OCI-LY7 (cell line): ENCODE measurements around the gene PPIP5K2. TPM values are rescaled to one million over a fixed set of nuclear protein-coding genes. Genes with fewer than 3 reads are reported as not detected.
A peak's percentile ranks its signal among the peaks of the same experiment; 100 is the strongest.

ENCODE experiments used
- BruUV-seq: library from RNA; stranded (reverse); fragments of 400-500 nt; replicated peaks from 2 replicates; lab custom pipeline; 2021; lab: Mats Ljungman, UMichigan
- CTCF ChIA-PET: fragments of 300-600 bp; sonication (Branson Sonifier 250); formaldehyde crosslinking; loops from one replicate; lab custom pipeline; 2022; ENCODE audit warnings: antibody characterized with exemption; ENCODE audit not compliant: unreplicated experiment; lab: Charles Lee
- POLR2A ChIA-PET: fragments of 300-600 bp; sonication (Branson Sonifier 250); formaldehyde crosslinking; loops from one replicate; lab custom pipeline; 2022; ENCODE audit warnings: antibody characterized with exemption; lab: Charles Lee
- DNase-seq: peaks from one replicate; pipeline ENCODE4 v3.0.0-alpha.2; 2015; ENCODE audit warnings: low spot score
- H2AFZ ChIP-seq: fragments of 200-600 bp; sonication (generic), shearing (Covaris generic); 2 replicates; pipeline ENCODE4 v1.6.1; 2014; ENCODE audit warnings: mild to moderate bottlenecking, antibody characterized with exemption, low read length, moderate library complexity
- H3K27ac ChIP-seq: fragments of 200-600 bp; sonication (generic); 2 replicates; pipeline ENCODE4 v1.5.1; 2014; ENCODE audit warnings: mixed run types, low read depth, mild to moderate bottlenecking, moderate library complexity, low read length, inconsistent platforms; ENCODE audit not compliant: poor library complexity, severe bottlenecking
- H3K36me3 ChIP-seq: fragments of 200-600 bp; sonication (generic); 2 replicates; pipeline ENCODE4 v1.6.1; 2014; ENCODE audit warnings: mild to moderate bottlenecking, antibody characterized with exemption, low read length, moderate library complexity, mixed read lengths; ENCODE audit not compliant: insufficient read depth
- H3K4me1 ChIP-seq: fragments of 200-600 bp; sonication (generic); 2 replicates; pipeline ENCODE4 v1.5.1; 2014; ENCODE audit warnings: mild to moderate bottlenecking, low read length; ENCODE audit not compliant: insufficient read depth, poor library complexity, severe bottlenecking
- H3K4me2 ChIP-seq: fragments of 200-600 bp; sonication (generic); 2 replicates; pipeline ENCODE4 v1.6.1; 2014; ENCODE audit warnings: mild to moderate bottlenecking, low read length
- H3K4me3 ChIP-seq: fragments of 200-600 bp; sonication (generic); 2 replicates; pipeline ENCODE4 v1.5.1; 2014; ENCODE audit warnings: mild to moderate bottlenecking, low read depth, low read length; ENCODE audit not compliant: poor library complexity, severe bottlenecking
- H3K79me2 ChIP-seq: fragments of 200-600 bp; sonication (generic); 2 replicates; pipeline ENCODE4 v1.6.1; 2016; ENCODE audit warnings: low read depth, mild to moderate bottlenecking, low read length, moderate library complexity, mixed read lengths; ENCODE audit not compliant: insufficient read depth
- H3K9me2 ChIP-seq: fragments of 200-600 bp; sonication (generic); 2 replicates; pipeline ENCODE4 v1.6.1; 2016; ENCODE audit warnings: mild to moderate bottlenecking, low read length, mixed read lengths; ENCODE audit not compliant: insufficient read depth
- H3K9me3 ChIP-seq: fragments of 200-600 bp; sonication (generic); 2 replicates; pipeline ENCODE4 v1.6.1; 2014; ENCODE audit warnings: mild to moderate bottlenecking, mixed run types, low read length, mixed read lengths
- H4K20me1 ChIP-seq: fragments of 200-600 bp; sonication (generic); 2 replicates; pipeline ENCODE4 v1.6.1; 2014; ENCODE audit warnings: mild to moderate bottlenecking, antibody characterized with exemption, low read length, moderate library complexity, mixed read lengths; ENCODE audit not compliant: insufficient read depth
- EZH2phosphoT487 ChIP-seq: fragments of 200-600 bp; sonication (generic); IDR thresholded peaks from 2 replicates; pipeline ENCODE4 v1.6.1; 2018; ENCODE audit warnings: low read depth, borderline replicate concordance, mild to moderate bottlenecking, mixed run types, antibody characterized with exemption, low read length, moderate library complexity, mixed read lengths
- intact Hi-C: fragments of 100-400 bp; cut with micrococcal nuclease; formaldehyde crosslinking; loops from one replicate; pipeline ENCODE4 v1.10.0; 2022; ENCODE audit not compliant: unreplicated experiment
- total RNA-seq, 2 experiments: library from RNA; depleted of rRNA in 1 of 2; stranded (reverse); fragments of >200 nt in 1 of 2; shearing (Covaris generic) in 1 of 2; gene quantifications; 2 replicates each; pipeline ENCODE4 v1.2.3, GENCODE V29; 2014 to 2022
- TF ChIP-seq, protein P1 (sequence below): fragments of 200-600 bp; sonication (generic); conservative IDR thresholded peaks from 2 replicates; pipeline ENCODE4 v1.5.1; 2014; ENCODE audit warnings: mild to moderate bottlenecking, antibody characterized with exemption, low read length, moderate library complexity, mixed read lengths

The PPIP5K2 gene
- total RNA-seq, 2 experiments from 2014 or later, result 45.5 to 80.0 TPM

DNA sequence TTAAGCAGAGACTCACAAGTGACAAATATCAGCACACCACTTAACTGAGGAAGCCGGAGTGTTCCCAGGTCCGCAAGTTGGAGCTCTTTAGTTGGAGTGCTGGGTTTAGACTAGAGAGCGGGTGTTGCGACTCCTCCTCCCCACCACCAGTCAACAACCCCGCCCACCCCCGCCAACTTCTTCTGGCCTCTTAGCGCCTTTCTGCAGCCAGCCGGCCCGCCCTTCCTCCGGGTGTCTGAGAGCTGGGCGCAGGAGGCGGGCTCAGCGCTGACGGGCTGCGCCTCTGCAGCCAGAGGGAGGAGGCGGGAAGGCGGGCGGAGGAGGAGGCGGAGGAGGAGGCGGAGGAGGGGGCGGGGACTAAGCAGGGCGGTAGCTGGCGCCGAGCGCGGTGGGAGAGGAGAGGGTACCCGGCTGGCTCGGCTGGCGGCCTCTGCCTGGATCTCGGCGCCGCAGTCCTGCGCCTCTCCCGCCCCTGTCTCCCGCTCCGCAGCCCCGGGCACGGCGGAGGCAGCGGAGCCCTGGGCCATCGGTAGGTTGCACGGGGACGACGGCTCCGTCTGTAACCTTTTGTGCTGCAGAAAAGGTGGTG, 138.4 kb downstream of the PPIP5K2 start, which contains the start of gene MACIR:
TSS of gene MACIR (plus strand) at position 396 of the 589 bp plus-strand sequence. CDS start 17,157 bp downstream, outside the sequence.
- intact Hi-C loops, result loop anchor here (1.0 kb wide), 1 partner anchor 138 kb away; the partner anchor contains the start of genes GIN1 and PPIP5K2
- Histone ChIP-seq H3K4me3 (peak within 1 kb of the TSS; percentile 81), H2AFZ (peak within 1 kb of the TSS; percentile 73; the same call in 1 of the 2 replicates)

DNA sequence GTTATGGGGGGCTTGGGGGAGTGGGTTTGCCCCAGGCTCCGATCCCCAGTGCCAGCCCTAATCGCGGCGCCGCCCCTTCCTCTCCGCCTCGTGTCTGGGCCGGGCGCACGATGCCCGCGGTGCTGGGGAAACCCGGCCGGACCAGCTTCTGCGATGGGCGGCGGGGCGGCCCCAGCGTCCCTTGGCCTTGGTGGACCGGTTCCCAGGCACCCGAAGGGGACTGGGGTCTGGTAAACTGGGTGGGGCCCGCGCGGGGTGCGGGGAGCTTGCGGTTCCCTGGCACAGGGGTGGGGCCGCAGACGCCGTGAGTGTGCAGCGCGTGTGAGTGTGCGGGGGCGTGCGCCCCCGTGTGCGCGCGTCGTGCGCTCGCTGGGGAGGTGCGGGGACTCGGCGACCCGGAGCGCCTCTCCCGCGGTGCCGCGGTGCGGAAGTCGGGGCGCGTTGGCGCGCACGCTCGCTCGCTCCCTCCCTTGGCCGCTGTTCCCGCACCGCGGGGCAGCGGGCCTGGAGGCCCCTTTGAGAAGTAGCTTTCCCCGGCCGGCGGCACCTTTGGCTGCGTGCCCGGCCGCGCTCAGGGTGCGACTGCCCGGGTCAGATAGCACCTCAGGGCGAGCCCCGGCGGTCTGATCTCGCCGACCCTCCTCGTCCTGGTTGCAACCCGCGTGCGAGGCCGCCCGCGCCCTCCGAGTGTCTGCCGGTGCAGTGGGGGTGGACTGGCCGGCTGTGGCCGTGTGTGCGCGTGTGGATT, 139.0 kb downstream of the PPIP5K2 start:
- H3K9me3 ChIP-seq, result no peaks in the 10 kb centered on the region
- peaks cover 16% of the 10 kb centered on the region for H4K20me1 ChIP-seq
- TF ChIP-seq EZH2phosphoT487, result no peak
- TF ChIP-seq, protein P1, sequence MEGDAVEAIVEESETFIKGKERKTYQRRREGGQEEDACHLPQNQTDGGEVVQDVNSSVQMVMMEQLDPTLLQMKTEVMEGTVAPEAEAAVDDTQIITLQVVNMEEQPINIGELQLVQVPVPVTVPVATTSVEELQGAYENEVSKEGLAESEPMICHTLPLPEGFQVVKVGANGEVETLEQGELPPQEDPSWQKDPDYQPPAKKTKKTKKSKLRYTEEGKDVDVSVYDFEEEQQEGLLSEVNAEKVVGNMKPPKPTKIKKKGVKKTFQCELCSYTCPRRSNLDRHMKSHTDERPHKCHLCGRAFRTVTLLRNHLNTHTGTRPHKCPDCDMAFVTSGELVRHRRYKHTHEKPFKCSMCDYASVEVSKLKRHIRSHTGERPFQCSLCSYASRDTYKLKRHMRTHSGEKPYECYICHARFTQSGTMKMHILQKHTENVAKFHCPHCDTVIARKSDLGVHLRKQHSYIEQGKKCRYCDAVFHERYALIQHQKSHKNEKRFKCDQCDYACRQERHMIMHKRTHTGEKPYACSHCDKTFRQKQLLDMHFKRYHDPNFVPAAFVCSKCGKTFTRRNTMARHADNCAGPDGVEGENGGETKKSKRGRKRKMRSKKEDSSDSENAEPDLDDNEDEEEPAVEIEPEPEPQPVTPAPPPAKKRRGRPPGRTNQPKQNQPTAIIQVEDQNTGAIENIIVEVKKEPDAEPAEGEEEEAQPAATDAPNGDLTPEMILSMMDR, result no peak
- H3K4me2 ChIP-seq, result peak overlapping the region; percentile 79
- ChIA-PET CTCF (no interaction called here), POLR2A (interaction anchor here (0.6 to 2.3 kb wide), 7 partner anchors 17 to 546 kb away, joined by 3 to 9 read pairs (median 6); partner anchors contain the start of genes GIN1 and PPIP5K2)
- peaks cover 44% of the 10 kb centered on the region for H3K79me2 ChIP-seq
- H3K9me2 ChIP-seq, result no peaks in the 10 kb centered on the region
- H2AFZ ChIP-seq, result peak overlapping the region; percentile 51; the same call in 1 of the 2 replicates
- peak overlapping the region; percentile 62 for H3K27ac ChIP-seq
- peaks cover 18% of the 10 kb centered on the region for H3K4me1 ChIP-seq
- intact Hi-C loops, result loop anchor here (1.0 kb wide), 1 partner anchor 139 kb away; the partner anchor contains the start of genes GIN1 and PPIP5K2
- peak; percentile 72 for DNase-seq
- peak overlapping the region; percentile 81 for H3K4me3 ChIP-seq
- BruUV-seq, result no TSS peak
- no peaks in the 10 kb centered on the region for H3K36me3 ChIP-seq

More for the DNA sequence above, 138.4 kb downstream of the PPIP5K2 start, which contains the start of gene MACIR:
- Histone ChIP-seq H3K4me1 (peaks cover 18% of the 10 kb centered on the region), H3K27ac (peak within 1 kb of the TSS; percentile 62), H3K4me2 (peak within 1 kb of the TSS; percentile 79), H3K36me3 (no peaks in the 10 kb centered on the region), H3K9me3 (no peaks in the 10 kb centered on the region), H3K79me2 (peaks cover 38% of the 10 kb centered on the region; the same call in 1 of the 2 replicates), H3K9me2 (no peaks in the 10 kb centered on the region), H4K20me1 (peaks cover 16% of the 10 kb centered on the region)
- TF ChIP-seq, protein P1, result 0 out of 2 replicates have a peak, but pooled peaks have one; percentile 11
- TF ChIP-seq EZH2phosphoT487, result no peak
- no TSS peak for BruUV-seq
- ChIA-PET CTCF (no interaction called here), POLR2A (interaction anchor here (0.6 to 2.2 kb wide), 9 partner anchors 16 to 502 kb away, joined by 3 to 9 read pairs (median 6); partner anchors contain the start of genes GIN1 and PPIP5K2)
- DNase-seq, result peak; percentile 96
